Measurements from ENCODE around the gene BIVM. TPM values are rescaled to one million over a fixed set of nuclear protein-coding genes. Genes with fewer than 3 reads are reported as not detected.

The BIVM gene
- total and polyA plus RNA-seq, 2 donors (not counting 3 experiments of a cell fraction or from before 2014, with no cell fraction given): 7.7 to 20.3 TPM

GRCh38 chr13:102774591-102775520 lies 24.1 kb upstream of the BIVM start:
- Histone ChIP-seq H3K27me3 (ENCODE audit: control insufficient read depth in 2 of 2, insufficient read depth in 2 of 2, low read length in 2 of 2) (no peaks in the 10 kb centered on the region), H3K4me3 (replicated peaks in 1 of 3; ENCODE audit: insufficient read depth in 1 of 3, low read depth in 1 of 3, low read length in 3 of 3) (no peak overlapping the region), H3K9ac (replicated peaks; ENCODE audit: extremely low read depth, insufficient read depth, low read length) (no peak overlapping the region), H3K4me2 (ENCODE audit: insufficient read depth, low read length) (no peak overlapping the region), H4K20me1 (replicated peaks; ENCODE audit: control insufficient read depth, extremely low read depth, insufficient read depth, low read length) (no peaks in the 10 kb centered on the region), H2AFZ (ENCODE audit: low read depth, low read length) (peak overlapping the region; percentile 98), H3K27ac (ENCODE audit: insufficient read depth, low read depth, low read length) (no peak overlapping the region), H3K9me1 (replicated peaks; ENCODE audit: control insufficient read depth, extremely low read depth, insufficient read depth, low read length) (no peaks in the 10 kb centered on the region), H3K79me2 (ENCODE audit: control insufficient read depth, insufficient read depth, low read length) (peaks cover 22% of the 10 kb centered on the region), H3K4me1 (ENCODE audit: control insufficient read depth, extremely low read depth, insufficient read depth, low read length) (peaks cover 18% of the 10 kb centered on the region), H3K36me3 (ENCODE audit: control insufficient read depth in 2 of 2, extremely low read depth in 1 of 2, insufficient read depth in 2 of 2, low read length in 2 of 2) (no peaks in the 10 kb centered on the region), H3K9me3 (replicated peaks; ENCODE audit: control insufficient read depth, insufficient read depth, low read length) (no peaks in the 10 kb centered on the region)
- CTCF ChIA-PET: interaction anchor here (1.0 to 1.9 kb wide), 4 partner anchors 10 to 183 kb away, joined by 4 to 7 read pairs (median 6); no protein-coding TSS in a partner anchor
- no TSS peak for BruUV-seq (replicated peaks)
- POLR2A ChIA-PET: no interaction called here
- dilution Hi-C loops (cut with MboI; ENCODE audit: extremely low pct_ligation_motif_present, low sequenced_read_pairs) (no loop called here), intact Hi-C loops (cut with micrococcal nuclease) (no loop called here)
- FAIRE-seq (no peak), DNase-seq (ENCODE audit: low read depth, low spot score) (no peak)
- no peak for TF ChIP-seq JUN (IDR thresholded peaks at IDR 0.05; ENCODE audit: borderline replicate concordance, insufficient read depth, insufficient read length, low read depth)
- no peak for TF ChIP-seq CTCF (IDR thresholded peaks at IDR 0.05; ENCODE audit: extremely low read depth in 1 of 2, insufficient read depth in 1 of 2, low read depth in 1 of 2, low read length in 2 of 2)
- TF ChIP-seq MYC (IDR thresholded peaks at IDR 0.05; ENCODE audit: low read depth, low read length): no peak
- TF ChIP-seq MAX (IDR thresholded peaks at IDR 0.05; ENCODE audit: insufficient read depth, insufficient read length): no peak
- TF ChIP-seq POLR2AphosphoS5 (IDR thresholded peaks at IDR 0.05; ENCODE audit: insufficient read depth, low read depth, low read length): no peak
- TF ChIP-seq POLR2A (IDR thresholded peaks at IDR 0.05; ENCODE audit: low read depth, low read length): no peak
- TF ChIP-seq FOS (IDR thresholded peaks at IDR 0.05; ENCODE audit: borderline replicate concordance, insufficient read depth, low read length): no peak
- no peak for TF ChIP-seq GATA2 (IDR thresholded peaks at IDR 0.05; ENCODE audit: insufficient read depth, insufficient read length, low read depth, low read length)
- TF ChIP-seq EZH2 (IDR thresholded peaks at IDR 0.05; ENCODE audit: borderline replicate concordance, low read depth, low read length, severe bottlenecking): no peak
